Activated naive CD8-positive, alpha-beta T cell (primary cell): ENCODE data around the gene HDGF.

Experiments
- H3K27ac Mint-ChIP-seq: one replicate; pipeline ENCODE4 v1.8.0; 2021; ENCODE audit warnings: mixed read lengths
- H3K27me3 Mint-ChIP-seq: one replicate; pipeline ENCODE4 v1.8.0; 2021; ENCODE audit warnings: mixed read lengths
- H3K36me3 Mint-ChIP-seq: one replicate; pipeline ENCODE4 v1.8.0; 2021; ENCODE audit warnings: mixed read lengths
- H3K4me1 Mint-ChIP-seq: one replicate; pipeline ENCODE4 v1.8.0; 2021; ENCODE audit warnings: low read depth, mixed read lengths
- H3K4me3 Mint-ChIP-seq: one replicate; pipeline ENCODE4 v1.8.0; 2021; ENCODE audit warnings: mild to moderate bottlenecking, mixed read lengths
- H3K9me3 Mint-ChIP-seq: one replicate; pipeline ENCODE4 v1.8.0; 2021; ENCODE audit warnings: low read depth, mixed read lengths

The HDGF gene

DNA sequence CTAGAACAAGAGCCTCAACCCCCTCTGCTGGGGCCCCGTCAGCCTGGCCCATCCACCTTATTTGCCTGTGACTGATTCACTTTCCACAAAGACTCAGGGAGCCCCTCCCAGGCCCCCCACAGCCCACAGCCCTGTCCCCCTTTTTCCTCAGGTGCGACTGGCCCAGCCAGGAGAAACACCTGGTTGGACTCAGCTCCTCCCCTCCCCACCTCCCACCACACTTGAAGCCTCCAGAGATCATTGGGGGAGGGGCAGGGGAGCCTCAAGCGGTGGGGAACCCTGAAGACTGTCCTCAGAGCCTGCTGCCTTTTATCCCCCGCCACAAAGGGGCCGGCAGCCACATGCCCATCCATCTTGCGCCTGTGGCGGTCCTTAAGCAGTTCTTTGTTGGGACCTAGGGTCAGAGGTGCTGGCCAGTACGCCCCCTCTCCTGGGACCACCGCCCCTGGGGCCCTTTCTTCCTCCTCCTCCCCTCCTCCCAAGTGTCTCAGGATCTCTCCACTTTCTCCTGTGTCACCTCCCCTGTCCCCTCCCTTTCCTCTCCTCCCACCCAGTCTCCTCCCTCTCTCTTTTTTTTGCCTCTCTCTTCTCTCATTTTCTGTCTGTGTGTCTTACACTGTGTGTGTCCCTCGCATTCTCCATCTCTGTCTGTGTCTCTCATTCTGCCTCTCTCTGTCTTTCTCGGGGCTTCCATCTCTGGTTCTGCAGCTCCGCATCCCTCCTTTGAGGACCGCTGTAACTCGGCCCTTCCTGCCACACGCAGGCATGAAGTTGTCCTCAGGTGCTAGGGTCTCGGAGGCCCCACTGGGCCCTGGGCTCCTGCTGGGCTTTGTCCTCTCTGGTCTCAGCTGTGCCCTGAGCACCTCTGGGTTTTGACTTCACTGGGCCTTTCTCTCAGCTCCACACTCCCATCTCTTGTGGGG lies 58.3 kb downstream of the HDGF start:
- peak overlapping the region; percentile 37 for H3K27ac Mint-ChIP-seq
- peaks cover 23% of the 10 kb centered on the region for H3K27me3 Mint-ChIP-seq
- H3K36me3 Mint-ChIP-seq, result no peaks in the 10 kb centered on the region
- peaks cover 23% of the 10 kb centered on the region for H3K4me1 Mint-ChIP-seq
- H3K9me3 Mint-ChIP-seq, result no peaks in the 10 kb centered on the region
- no peak overlapping the region for H3K4me3 Mint-ChIP-seq

DNA sequence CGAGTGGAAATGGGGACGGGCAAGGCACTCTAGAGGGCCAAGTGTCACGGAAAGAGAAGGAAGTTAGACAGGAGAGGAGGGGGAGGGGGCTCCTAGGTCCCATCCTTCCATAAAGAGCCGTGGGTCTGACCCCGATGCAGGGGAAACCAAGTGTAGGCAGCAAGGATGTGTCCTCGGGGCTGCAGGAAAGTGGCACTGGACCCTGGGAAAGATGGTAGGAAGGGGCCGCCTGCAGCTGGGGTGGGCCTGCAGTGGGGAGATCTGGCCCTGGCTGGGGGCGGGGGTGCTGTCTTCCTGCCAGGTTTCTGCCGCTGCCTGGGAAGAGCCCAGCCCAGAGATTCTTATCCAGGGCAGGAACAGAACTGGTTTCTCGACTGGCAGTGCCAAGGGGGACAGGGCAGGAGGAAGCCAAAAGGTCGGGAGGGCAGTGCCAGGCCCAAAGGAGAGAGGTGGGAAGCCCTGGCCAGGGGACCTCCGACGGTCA lies 59.0 kb downstream of the HDGF start:
- Mint-ChIP-seq H3K4me3 (no peak overlapping the region), H3K36me3 (no peaks in the 10 kb centered on the region), H3K27me3 (peaks cover 23% of the 10 kb centered on the region), H3K4me1 (peaks cover 23% of the 10 kb centered on the region), H3K9me3 (no peaks in the 10 kb centered on the region), H3K27ac (no peak overlapping the region)
